ENCODE data around the gene SPG21.

SPG21 gene

DNA sequence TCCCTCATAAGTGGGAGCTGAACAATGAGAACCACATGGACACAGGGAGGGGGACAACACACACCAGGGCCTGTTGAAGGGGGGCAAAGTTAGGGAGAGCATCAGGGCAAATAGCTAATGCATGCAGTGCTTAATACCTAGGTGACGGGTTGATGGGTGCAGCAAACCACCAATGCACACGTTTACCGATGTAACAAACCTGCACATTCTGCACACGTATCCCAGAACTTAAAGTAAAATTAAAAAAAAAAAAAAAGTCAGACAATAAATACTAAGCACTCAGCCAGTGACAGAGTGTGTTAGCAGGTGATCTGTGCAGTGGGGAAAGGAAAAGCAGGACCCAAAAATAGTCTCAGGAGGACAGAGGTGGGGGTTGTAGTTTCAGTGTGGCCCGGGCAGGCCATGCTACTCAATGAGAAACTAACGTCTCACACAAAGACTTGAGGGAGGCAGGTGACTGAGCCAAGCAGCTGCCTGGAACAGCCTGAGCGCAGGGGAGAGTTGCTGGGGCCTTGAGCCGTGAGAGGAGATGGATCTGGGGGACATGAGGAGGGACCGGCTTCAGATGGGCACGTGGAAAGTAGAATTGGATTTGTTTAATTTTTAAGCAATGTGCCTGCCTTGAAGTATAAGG, 59.6 kb downstream of the SPG21 start:
- DNase-seq (ENCODE audit: extremely low read depth, insufficient read length) = no peak
- Histone ChIP-seq H3K27me3 (replicated peaks; ENCODE audit: control insufficient read depth, insufficient read depth, low read length) (no peaks in the 10 kb centered on the region), H3K4me3 (replicated peaks; ENCODE audit: low read depth, low read length) (peak overlapping the region; percentile 1), H3K36me3 (ENCODE audit: control insufficient read depth, insufficient read depth, low read length) (no peaks in the 10 kb centered on the region; the same call in 1 of the 2 replicates)
- no peak for TF ChIP-seq CTCF (IDR thresholded peaks at IDR 0.05; ENCODE audit: insufficient read depth, low read length, poor library complexity, severe bottlenecking)

DNA sequence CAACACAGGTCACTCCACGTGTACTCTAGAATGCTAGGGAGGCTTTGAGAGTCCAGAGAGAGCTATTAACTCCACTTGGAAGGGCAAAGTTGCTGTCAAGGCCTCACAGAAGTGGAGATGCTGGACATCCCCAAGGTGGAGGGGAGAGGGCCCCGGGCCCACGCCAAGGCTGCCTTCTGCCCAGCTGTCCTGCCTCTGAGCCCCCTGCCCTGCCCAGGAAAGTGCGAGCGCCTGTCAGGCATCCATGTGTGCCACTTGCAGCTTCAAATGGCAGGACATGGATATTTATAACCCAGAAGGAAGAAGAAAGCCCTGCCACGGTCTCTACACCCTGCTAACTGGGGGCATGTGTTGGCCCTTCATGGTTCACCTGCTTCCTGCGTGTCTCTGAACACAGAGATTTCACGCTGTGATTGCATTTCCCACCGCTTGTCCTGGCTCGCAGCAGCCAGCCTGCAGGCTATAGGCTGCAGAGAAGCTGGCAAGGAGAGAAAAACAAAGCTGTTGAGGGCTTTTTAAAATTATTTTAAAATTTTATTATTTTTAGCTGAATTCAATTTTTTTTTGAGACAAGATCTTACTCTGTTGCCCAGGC, 61.0 kb downstream of the SPG21 start:
- TF ChIP-seq CTCF (IDR thresholded peaks at IDR 0.05; ENCODE audit: insufficient read depth, low read length, poor library complexity, severe bottlenecking) = no peak
- Histone ChIP-seq H3K4me3 (replicated peaks; ENCODE audit: low read depth, low read length) (no peak overlapping the region), H3K36me3 (ENCODE audit: control insufficient read depth, insufficient read depth, low read length) (no peaks in the 10 kb centered on the region; the same call in 1 of the 2 replicates), H3K27me3 (replicated peaks; ENCODE audit: control insufficient read depth, insufficient read depth, low read length) (no peaks in the 10 kb centered on the region)
- no peak for DNase-seq (ENCODE audit: extremely low read depth, insufficient read length)

DNA sequence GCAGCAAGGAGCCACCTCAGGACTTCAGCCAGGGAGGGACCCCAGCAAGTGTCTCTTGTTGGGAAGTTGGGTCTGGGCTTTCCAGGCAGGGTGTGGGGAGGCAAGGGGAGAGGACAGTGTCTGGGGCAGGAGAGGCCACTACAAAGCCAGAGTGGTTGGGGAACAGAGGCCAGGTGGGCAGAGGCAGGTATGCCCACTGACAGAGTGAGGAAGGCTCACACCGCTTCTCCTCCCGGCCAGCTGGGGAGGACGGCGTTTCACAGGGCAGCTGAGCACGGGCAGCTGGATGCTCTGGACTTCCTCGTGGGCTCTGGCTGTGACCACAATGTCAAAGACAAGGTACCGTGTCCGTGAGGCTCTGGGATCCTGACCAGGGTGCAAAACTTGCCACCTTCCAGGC, 63.1 kb downstream of the SPG21 start:
- no peak for DNase-seq (ENCODE audit: extremely low read depth, insufficient read length)
- TF ChIP-seq CTCF (IDR thresholded peaks at IDR 0.05; ENCODE audit: insufficient read depth, low read length, poor library complexity, severe bottlenecking) = no peak
- H3K4me3 ChIP-seq (replicated peaks; ENCODE audit: low read depth, low read length) = no peak overlapping the region

DNA sequence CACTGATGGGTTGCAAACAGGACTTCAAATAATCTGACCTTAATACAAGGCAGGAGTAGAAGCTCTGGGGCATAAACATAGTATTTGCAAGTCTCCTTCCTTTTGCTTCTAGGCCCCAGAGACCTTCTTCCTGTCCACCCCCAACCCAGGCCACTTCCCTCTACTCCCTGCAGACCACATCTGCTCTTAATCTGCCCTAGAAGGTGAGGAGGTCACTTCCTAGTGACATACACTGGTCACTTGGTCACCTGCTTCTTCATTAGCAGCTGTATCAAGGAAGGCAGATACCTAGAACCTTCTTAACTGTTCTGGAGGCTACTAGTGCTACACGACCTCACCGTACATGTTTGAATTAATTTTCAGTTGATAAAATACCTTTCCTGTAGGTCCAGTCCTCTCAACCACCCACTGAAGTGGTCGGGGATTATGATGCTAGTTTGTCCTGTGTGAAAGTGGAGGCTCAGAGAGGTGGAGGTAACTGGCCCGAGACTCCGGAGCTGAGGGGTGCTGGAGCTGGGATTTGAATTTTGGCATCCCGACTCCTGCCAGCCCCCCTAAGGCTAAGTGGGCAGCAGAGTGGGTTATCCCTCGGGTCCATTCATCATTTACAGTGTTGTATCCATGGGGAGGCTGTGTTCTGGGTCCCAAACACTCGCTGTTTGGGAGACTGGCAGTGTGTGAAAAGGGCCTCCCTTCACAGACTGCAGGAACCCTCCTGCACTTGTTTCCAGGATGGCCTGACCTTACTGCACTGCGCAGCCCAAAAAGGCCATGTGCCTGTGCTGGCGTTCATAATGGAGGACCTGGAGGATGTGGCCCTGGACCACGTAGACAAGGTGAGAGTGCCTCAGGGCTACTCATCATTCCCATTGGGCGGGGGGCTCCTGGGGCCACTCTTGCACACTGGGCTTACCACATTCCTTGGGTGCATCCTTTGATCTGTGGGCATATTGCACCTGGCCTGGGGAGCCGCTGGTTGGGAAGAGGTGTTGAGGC, 64.1 kb downstream of the SPG21 start:
- no peak for TF ChIP-seq CTCF (IDR thresholded peaks at IDR 0.05; ENCODE audit: insufficient read depth, low read length, poor library complexity, severe bottlenecking)
- no peaks in the 10 kb centered on the region for H3K27me3 ChIP-seq (replicated peaks; ENCODE audit: control insufficient read depth, insufficient read depth, low read length)
- H3K36me3 ChIP-seq (ENCODE audit: control insufficient read depth, insufficient read depth, low read length) = no peaks in the 10 kb centered on the region
- no peak overlapping the region for H3K4me3 ChIP-seq (replicated peaks; ENCODE audit: low read depth, low read length)
- no peak for DNase-seq (ENCODE audit: extremely low read depth, insufficient read length)

More for the DNA sequence above, 63.1 kb downstream of the SPG21 start:
- Histone ChIP-seq H3K36me3 (ENCODE audit: control insufficient read depth, insufficient read depth, low read length) (no peaks in the 10 kb centered on the region), H3K27me3 (replicated peaks; ENCODE audit: control insufficient read depth, insufficient read depth, low read length) (no peaks in the 10 kb centered on the region)

GRCh38 chr15:64923546-64923945, 66.2 kb downstream of the SPG21 start:
- no peak for TF ChIP-seq CTCF (IDR thresholded peaks at IDR 0.05; ENCODE audit: insufficient read depth, low read length, poor library complexity, severe bottlenecking)
- H3K27me3 ChIP-seq (replicated peaks; ENCODE audit: control insufficient read depth, insufficient read depth, low read length) = no peaks in the 10 kb centered on the region
- DNase-seq (ENCODE audit: extremely low read depth, insufficient read length) = no peak
- H3K36me3 ChIP-seq (ENCODE audit: control insufficient read depth, insufficient read depth, low read length) = no peaks in the 10 kb centered on the region
- H3K4me3 ChIP-seq (replicated peaks; ENCODE audit: low read depth, low read length) = no peak overlapping the region

Data from GM06990 (cell line).